AG04449 (cell line): ENCODE data around the gene DVL1.
"Not testable (repeated sequence)": the region's sequence is repeated elsewhere in the genome, so short reads cannot be mapped to it uniquely, and the experiment has no call there.

Experiments
- CTCF ChIA-PET: fragments of 350-600 bp; formaldehyde crosslinking; extraction: SDS; loops from one replicate; lab custom pipeline; 2021; ENCODE audit warnings: antibody characterized with exemption; lab: Yijun Ruan, JAX
- POLR2A ChIA-PET: fragments of 400-600, 350-600 bp; formaldehyde crosslinking; extraction: SDS; loops from one replicate; lab custom pipeline; 2020; ENCODE audit warnings: antibody characterized with exemption, inconsistent platforms; lab: Yijun Ruan, JAX
- DNase-seq: peaks from one replicate; pipeline ENCODE4 v3.0.0-alpha.2; 2010; ENCODE audit warnings: low read depth, low spot score
- H3K4me3 ChIP-seq: 2 replicates; pipeline ENCODE4 v1.5.1; 2011; ENCODE audit warnings: low read depth, mild to moderate bottlenecking, control low read depth, low read length
- CTCF ChIP-seq: IDR thresholded peaks from one replicate; pipeline ENCODE4 v1.5.1; 2011; ENCODE audit warnings: mild to moderate bottlenecking, moderate library complexity, low read length, control low read depth, inconsistent platforms; ENCODE audit not compliant: insufficient read depth; ENCODE audit errors: missing control alignments

DVL1 gene

DNA sequence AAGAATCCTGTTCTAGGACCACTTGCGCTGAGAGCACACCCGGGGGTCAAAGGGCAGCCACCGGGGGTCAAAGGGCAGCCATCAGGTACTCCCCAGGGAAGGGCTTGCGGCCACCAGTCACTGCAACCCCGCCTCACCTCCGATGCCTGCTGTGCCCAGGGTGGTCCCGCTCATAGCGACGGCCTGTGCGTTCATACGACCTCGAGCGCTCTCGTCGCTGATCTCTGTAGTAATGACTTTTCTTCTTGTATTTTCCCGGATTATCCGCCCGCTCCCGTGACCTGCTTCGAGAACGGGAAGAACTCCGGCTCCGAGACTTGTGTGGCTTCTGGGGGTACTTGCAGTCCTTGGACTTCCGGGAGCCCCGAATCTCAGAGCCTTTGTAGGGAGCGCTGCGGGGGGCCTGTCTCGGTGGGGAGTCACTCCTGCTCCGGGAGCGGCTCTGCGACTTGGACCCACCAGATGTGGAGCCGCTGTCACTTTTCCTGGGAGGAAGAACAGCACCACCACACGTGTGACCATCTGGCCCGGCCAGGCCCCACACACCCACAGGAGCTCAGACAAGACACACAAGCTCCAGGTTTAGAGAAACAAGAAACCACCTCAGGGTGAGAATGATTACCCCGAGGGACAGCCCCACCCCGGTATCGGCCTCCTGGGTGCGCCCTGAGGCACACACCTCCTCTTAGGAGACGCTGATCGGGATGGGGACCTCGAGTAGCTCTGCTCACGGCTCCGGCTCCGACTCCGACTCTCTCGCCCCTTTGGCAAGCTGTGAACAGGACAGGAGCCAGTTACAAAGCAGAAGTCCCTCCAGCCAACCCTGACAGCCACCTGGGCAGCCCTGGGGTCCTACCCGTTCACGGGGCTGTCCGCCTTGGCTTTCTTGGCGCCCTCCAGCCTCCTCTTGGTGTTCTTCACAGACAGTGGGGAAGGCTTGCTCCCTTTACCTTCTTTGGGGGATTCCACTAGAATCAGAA lies 38.2 kb upstream of the DVL1 start:
- CTCF ChIA-PET = interaction anchor here (1.0 to 9.9 kb wide), 6 partner anchors 9 to 15 kb away, joined by 3 to 66 read pairs (median 5); partner anchors contain the start of genes AURKAIP1 and CCNL2
- DNase-seq = no peak
- POLR2A ChIA-PET = interaction anchor here (1.1 to 1.8 kb wide), 3 partner anchors 12 kb away, joined by 3 to 6 read pairs (median 5); partner anchors contain the start of genes AURKAIP1 and CCNL2
- no peak for TF ChIP-seq CTCF
- no peak overlapping the region for H3K4me3 ChIP-seq

DNA sequence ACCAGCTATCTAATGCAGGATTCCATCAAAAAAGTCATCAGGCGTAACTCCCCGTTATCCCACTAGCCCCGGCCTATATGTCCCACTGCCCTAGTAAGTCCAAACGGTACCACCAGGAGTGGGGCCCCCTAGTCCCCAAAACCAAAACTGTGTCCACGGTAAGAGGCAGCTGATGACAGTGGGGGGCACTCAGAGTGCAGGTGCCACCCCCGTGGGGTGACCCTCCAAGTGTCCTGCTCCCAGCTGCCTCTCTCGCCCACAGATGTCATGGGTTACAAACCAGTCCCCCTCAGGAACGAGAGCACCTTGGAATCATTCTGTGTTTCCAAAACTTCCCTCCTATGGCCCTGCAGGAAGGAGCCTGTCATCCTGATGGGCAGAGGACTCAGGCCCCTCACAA lies 36.7 kb upstream of the DVL1 start:
- CTCF ChIA-PET = interaction anchor here (1.1 to 9.9 kb wide), 3 partner anchors 14 to 42 kb away, joined by 3 to 66 read pairs (median 9); partner anchors contain the start of gene CCNL2

DNA sequence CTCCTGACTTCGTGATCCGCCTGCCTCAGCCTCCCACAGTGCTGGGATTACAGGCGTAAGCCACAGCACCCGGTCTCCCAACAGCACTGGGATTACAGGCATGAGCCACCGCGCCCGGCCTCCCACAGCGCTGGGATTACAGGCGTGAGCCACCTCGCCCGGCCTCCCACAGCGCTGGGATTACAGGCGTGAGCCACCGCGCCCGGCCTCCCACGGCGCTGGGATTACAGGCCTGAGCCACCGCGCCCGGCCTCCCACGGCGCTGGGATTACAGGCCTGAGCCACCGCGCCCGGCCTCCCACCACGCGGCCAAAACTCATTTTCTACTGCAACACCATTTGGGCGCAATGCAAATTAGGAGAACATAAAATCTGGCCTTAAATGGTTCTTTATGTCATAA lies 36.1 kb upstream of the DVL1 start:
- CTCF ChIA-PET = interaction anchor here (1.1 to 9.9 kb wide), 2 partner anchors 15 to 42 kb away, joined by 3 to 66 read pairs; partner anchors contain the start of gene CCNL2
- POLR2A ChIA-PET = interaction anchor here (0.6 to 1.8 kb wide), 2 partner anchors 10 to 193 kb away, joined by 3 to 8 read pairs; partner anchors contain the start of gene AURKAIP1
- H3K4me3 ChIP-seq, DNase-seq: not testable (repeated sequence)

More for the DNA sequence above, 36.7 kb upstream of the DVL1 start:
- DNase-seq = no peak
- H3K4me3 ChIP-seq = no peak overlapping the region
- POLR2A ChIA-PET = interaction anchor here (0.6 to 1.8 kb wide), 4 partner anchors 10 to 192 kb away, joined by 3 to 8 read pairs (median 6); partner anchors contain the start of genes AURKAIP1 and CCNL2
- no peak for TF ChIP-seq CTCF

DNA sequence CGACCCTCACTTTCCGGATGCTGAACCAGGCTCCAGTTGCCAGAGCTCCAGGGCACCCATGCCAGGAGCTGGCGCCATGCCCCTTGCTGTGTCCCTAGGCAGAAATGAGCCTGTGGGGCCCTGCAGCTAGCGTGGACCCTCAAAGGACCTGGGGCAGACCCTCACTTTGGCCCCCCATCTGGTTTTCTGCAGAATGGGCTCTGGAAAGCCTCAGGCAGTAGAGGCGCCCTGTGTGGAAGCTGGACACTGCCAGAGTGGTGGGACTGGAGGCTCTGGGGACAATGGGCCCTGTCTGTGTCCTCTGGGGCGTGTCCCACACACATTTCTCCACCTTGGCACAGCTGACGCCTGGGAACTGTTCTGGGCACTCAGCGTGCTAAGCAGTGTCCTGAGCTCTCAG lies 32.1 kb upstream of the DVL1 start:
- ChIA-PET POLR2A (no interaction called here), CTCF (interaction anchor here (2.5 kb wide), 1 partner anchor 19 kb away, joined by 8 read pairs; no protein-coding TSS in a partner anchor)
- no peak for TF ChIP-seq CTCF
- H3K4me3 ChIP-seq = no peak overlapping the region
- no peak for DNase-seq

DNA sequence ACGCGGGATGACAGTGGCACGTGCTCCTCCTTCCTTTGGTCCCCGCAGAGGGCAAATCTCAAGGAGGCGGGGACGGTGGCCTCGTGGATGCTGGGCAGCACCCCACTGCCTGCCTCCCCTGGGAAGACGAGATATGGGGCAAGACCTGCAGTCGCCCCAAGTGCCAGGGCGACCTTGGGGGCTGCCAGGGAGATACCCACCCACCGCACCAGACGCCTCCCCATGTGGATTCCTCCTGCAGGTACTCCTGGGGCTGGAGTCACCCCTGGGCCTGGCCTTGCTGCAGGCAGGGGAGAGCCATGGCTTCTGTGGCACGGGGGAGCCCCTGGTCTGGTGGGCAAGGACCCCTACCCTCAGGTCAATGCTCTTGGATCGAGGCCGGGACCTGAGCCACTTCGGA lies 31.6 kb upstream of the DVL1 start:
- POLR2A ChIA-PET = no interaction called here

More for the DNA sequence above, 31.6 kb upstream of the DVL1 start:
- CTCF ChIA-PET = interaction anchor here (2.5 kb wide), 1 partner anchor 20 kb away, joined by 8 read pairs; no protein-coding TSS in a partner anchor
- no peak overlapping the region for H3K4me3 ChIP-seq
- no peak for DNase-seq
- no peak for TF ChIP-seq CTCF
